Neural cell (in vitro differentiated cells): ENCODE data around the gene ATP13A3. TPM values are rescaled to one million over a fixed set of nuclear protein-coding genes. Genes with fewer than 3 reads are reported as not detected.

Experiments used
- H2AFZ ChIP-seq: fragments of 200-600, 300-800 bp; sonication (generic), shearing (Covaris generic); 2 replicates; pipeline ENCODE4 v1.6.0; 2014; ENCODE audit warnings: low read depth, mild to moderate bottlenecking, antibody characterized with exemption, low read length, moderate library complexity
- H3F3A ChIP-seq: fragments of 200-600 bp; shearing (Covaris generic); 2 replicates; pipeline ENCODE4 v1.6.1; 2016; ENCODE audit warnings: mild to moderate bottlenecking, moderate library complexity, mixed read lengths, antibody characterized with exemption, low read length; ENCODE audit not compliant: insufficient read depth, poor library complexity, severe bottlenecking
- H3K27ac ChIP-seq: fragments of 200-600, 300-800 bp; sonication (generic), shearing (Covaris generic); 2 replicates; pipeline ENCODE4 v1.5.1; 2014; ENCODE audit warnings: mild to moderate bottlenecking, low read length, moderate library complexity
- H3K27me3 ChIP-seq: fragments of 300-800, 200-600 bp; sonication (generic), shearing (Covaris generic); 2 replicates; pipeline ENCODE4 v1.6.0; 2014; ENCODE audit warnings: mild to moderate bottlenecking, low read depth, low read length, moderate library complexity; ENCODE audit not compliant: insufficient read depth
- H3K36me3 ChIP-seq: fragments of 300-800, 200-600 bp; sonication (generic), shearing (Covaris generic); 2 replicates; pipeline ENCODE4 v1.5.1; 2014; ENCODE audit warnings: mild to moderate bottlenecking, antibody characterized with exemption, low read length, moderate library complexity; ENCODE audit not compliant: insufficient read depth
- H3K4me2 ChIP-seq: fragments of 300-800, 200-600 bp; sonication (generic), shearing (Covaris generic); 2 replicates; pipeline ENCODE4 v1.6.0; 2014; ENCODE audit warnings: mild to moderate bottlenecking, low read length
- H3K4me3 ChIP-seq: fragments of 300-800, 200-600 bp; sonication (generic), shearing (Covaris generic); 2 replicates; pipeline ENCODE4 v1.5.1; 2014; ENCODE audit warnings: mild to moderate bottlenecking, low read length, moderate library complexity
- H3K79me2 ChIP-seq: fragments of 200-600 bp; shearing (Covaris generic); replicated peaks from 2 replicates; pipeline ENCODE4 v1.6.0; 2014; ENCODE audit warnings: mild to moderate bottlenecking, low read length, moderate library complexity; ENCODE audit not compliant: insufficient read depth
- H3K9ac ChIP-seq: fragments of 300-800, 200-600 bp; sonication (generic), shearing (Covaris generic); 2 replicates; pipeline ENCODE4 v1.6.1; 2016; ENCODE audit warnings: mild to moderate bottlenecking, low read length, mixed read lengths
- H3K9me2 ChIP-seq: fragments of 200-600 bp; shearing (Covaris generic); 2 replicates; pipeline ENCODE4 v1.6.1; 2016; ENCODE audit warnings: mild to moderate bottlenecking, low read length, mixed read lengths; ENCODE audit not compliant: insufficient read depth
- H3K9me3 ChIP-seq: fragments of 200-600, 300-800 bp; sonication (generic), shearing (Covaris generic); 2 replicates; pipeline ENCODE4 v1.6.1; 2016; ENCODE audit warnings: mild to moderate bottlenecking, mixed run types, low read length, moderate library complexity, mixed read lengths
- H4K20me1 ChIP-seq: fragments of 200-600 bp; shearing (Covaris generic); 2 replicates; pipeline ENCODE4 v1.6.1; 2016; ENCODE audit warnings: mild to moderate bottlenecking, mixed run types; ENCODE audit not compliant: insufficient read depth
- EP300 ChIP-seq: fragments of 450-650 bp; conservative IDR thresholded peaks from 2 replicates; pipeline ENCODE4 v1.6.1; 2014; ENCODE audit warnings: antibody characterized with exemption, mild to moderate bottlenecking, moderate library complexity; ENCODE audit not compliant: poor library complexity, severe bottlenecking
- EZH2 ChIP-seq: fragments of 200-600, 300-800 bp; shearing (Covaris generic), sonication (generic); IDR thresholded peaks from 2 replicates; pipeline ENCODE4 v1.6.1; 2014; ENCODE audit warnings: antibody characterized with exemption, low read length, borderline replicate concordance, mild to moderate bottlenecking; ENCODE audit not compliant: insufficient read depth, poor library complexity, severe bottlenecking
- MXI1 ChIP-seq: fragments of 450-650 bp; conservative IDR thresholded peaks from 2 replicates; pipeline ENCODE4 v1.6.1; 2014; ENCODE audit warnings: antibody characterized with exemption, mild to moderate bottlenecking; ENCODE audit not compliant: poor library complexity, severe bottlenecking
- POLR2AphosphoS5 ChIP-seq: IDR thresholded peaks from 2 replicates; pipeline ENCODE4 v1.6.1; 2012
- RAD21 ChIP-seq: fragments of 450-650 bp; conservative IDR thresholded peaks from 2 replicates; pipeline ENCODE4 v1.6.1; 2014; ENCODE audit warnings: antibody characterized with exemption, mild to moderate bottlenecking, moderate library complexity
- SMC3 ChIP-seq: fragments of 450-650 bp; conservative IDR thresholded peaks from 2 replicates; pipeline ENCODE4 v1.6.1; 2014; ENCODE audit warnings: antibody characterized with exemption, mild to moderate bottlenecking, moderate library complexity; ENCODE audit not compliant: poor library complexity
- TAF1 ChIP-seq: IDR thresholded peaks from 2 replicates; pipeline ENCODE4 v1.6.1; 2012; ENCODE audit warnings: low read depth
- polyA plus RNA-seq: library from polyadenylated mRNA; depleted of rRNA; stranded (reverse); fragments of >200 nt; gene quantifications from 2 replicates; pipeline ENCODE4 v1.2.3, GENCODE V29; 2014
- TF ChIP-seq, protein P1 (sequence below): fragments of 450-650 bp; IDR thresholded peaks from 2 replicates; pipeline ENCODE4 v1.5.1; 2014; ENCODE audit warnings: antibody characterized with exemption, mild to moderate bottlenecking, moderate library complexity; ENCODE audit not compliant: poor library complexity, severe bottlenecking
- TF ChIP-seq, protein P2 (sequence below): IDR thresholded peaks from 2 replicates; pipeline ENCODE4 v1.6.1; 2012; ENCODE audit warnings: borderline replicate concordance

Gene ATP13A3
- polyA plus RNA-seq, 1 donor from 2014 or later, result 64.7 TPM

DNA sequence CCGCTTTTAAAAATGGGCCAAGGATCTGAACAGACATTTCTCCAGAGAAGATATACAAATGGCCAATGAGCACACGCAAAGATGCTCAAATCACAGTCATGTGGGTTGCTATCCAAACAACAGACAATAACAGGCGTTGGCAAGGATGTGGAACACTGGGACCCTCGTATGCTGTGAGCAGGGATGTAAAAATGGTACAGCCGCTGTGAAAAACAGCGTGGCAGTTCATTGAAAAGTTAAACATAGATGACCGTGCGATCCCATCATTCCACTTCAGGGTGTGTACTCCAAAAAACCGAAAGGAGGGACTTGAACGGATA is 110.6 kb downstream of the ATP13A3 start:
- H4K20me1 ChIP-seq, result no peaks in the 10 kb centered on the region
- H3K9ac ChIP-seq, result no peak overlapping the region
- H3K27me3 ChIP-seq, result no peaks in the 10 kb centered on the region
- H3K9me3 ChIP-seq, result no peaks in the 10 kb centered on the region
- H3K27ac ChIP-seq, result no peak overlapping the region
- TF ChIP-seq SMC3 (no peak), POLR2AphosphoS5 (no peak), EP300 (no peak), MXI1 (no peak), RAD21 (no peak), TAF1 (no peak), EZH2 (no peak)
- TF ChIP-seq, protein P1, sequence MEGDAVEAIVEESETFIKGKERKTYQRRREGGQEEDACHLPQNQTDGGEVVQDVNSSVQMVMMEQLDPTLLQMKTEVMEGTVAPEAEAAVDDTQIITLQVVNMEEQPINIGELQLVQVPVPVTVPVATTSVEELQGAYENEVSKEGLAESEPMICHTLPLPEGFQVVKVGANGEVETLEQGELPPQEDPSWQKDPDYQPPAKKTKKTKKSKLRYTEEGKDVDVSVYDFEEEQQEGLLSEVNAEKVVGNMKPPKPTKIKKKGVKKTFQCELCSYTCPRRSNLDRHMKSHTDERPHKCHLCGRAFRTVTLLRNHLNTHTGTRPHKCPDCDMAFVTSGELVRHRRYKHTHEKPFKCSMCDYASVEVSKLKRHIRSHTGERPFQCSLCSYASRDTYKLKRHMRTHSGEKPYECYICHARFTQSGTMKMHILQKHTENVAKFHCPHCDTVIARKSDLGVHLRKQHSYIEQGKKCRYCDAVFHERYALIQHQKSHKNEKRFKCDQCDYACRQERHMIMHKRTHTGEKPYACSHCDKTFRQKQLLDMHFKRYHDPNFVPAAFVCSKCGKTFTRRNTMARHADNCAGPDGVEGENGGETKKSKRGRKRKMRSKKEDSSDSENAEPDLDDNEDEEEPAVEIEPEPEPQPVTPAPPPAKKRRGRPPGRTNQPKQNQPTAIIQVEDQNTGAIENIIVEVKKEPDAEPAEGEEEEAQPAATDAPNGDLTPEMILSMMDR, result no peak
- TF ChIP-seq, protein P2, sequence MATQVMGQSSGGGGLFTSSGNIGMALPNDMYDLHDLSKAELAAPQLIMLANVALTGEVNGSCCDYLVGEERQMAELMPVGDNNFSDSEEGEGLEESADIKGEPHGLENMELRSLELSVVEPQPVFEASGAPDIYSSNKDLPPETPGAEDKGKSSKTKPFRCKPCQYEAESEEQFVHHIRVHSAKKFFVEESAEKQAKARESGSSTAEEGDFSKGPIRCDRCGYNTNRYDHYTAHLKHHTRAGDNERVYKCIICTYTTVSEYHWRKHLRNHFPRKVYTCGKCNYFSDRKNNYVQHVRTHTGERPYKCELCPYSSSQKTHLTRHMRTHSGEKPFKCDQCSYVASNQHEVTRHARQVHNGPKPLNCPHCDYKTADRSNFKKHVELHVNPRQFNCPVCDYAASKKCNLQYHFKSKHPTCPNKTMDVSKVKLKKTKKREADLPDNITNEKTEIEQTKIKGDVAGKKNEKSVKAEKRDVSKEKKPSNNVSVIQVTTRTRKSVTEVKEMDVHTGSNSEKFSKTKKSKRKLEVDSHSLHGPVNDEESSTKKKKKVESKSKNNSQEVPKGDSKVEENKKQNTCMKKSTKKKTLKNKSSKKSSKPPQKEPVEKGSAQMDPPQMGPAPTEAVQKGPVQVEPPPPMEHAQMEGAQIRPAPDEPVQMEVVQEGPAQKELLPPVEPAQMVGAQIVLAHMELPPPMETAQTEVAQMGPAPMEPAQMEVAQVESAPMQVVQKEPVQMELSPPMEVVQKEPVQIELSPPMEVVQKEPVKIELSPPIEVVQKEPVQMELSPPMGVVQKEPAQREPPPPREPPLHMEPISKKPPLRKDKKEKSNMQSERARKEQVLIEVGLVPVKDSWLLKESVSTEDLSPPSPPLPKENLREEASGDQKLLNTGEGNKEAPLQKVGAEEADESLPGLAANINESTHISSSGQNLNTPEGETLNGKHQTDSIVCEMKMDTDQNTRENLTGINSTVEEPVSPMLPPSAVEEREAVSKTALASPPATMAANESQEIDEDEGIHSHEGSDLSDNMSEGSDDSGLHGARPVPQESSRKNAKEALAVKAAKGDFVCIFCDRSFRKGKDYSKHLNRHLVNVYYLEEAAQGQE, result no peak
- H2AFZ ChIP-seq, result no peak overlapping the region
- H3K4me2 ChIP-seq, result no peak overlapping the region
- H3K4me3 ChIP-seq, result no peak overlapping the region
- no peaks in the 10 kb centered on the region for H3K9me2 ChIP-seq
- H3K36me3 ChIP-seq, result no peaks in the 10 kb centered on the region
- no peaks in the 10 kb centered on the region for H3F3A ChIP-seq
- no peaks in the 10 kb centered on the region for H3K79me2 ChIP-seq

DNA sequence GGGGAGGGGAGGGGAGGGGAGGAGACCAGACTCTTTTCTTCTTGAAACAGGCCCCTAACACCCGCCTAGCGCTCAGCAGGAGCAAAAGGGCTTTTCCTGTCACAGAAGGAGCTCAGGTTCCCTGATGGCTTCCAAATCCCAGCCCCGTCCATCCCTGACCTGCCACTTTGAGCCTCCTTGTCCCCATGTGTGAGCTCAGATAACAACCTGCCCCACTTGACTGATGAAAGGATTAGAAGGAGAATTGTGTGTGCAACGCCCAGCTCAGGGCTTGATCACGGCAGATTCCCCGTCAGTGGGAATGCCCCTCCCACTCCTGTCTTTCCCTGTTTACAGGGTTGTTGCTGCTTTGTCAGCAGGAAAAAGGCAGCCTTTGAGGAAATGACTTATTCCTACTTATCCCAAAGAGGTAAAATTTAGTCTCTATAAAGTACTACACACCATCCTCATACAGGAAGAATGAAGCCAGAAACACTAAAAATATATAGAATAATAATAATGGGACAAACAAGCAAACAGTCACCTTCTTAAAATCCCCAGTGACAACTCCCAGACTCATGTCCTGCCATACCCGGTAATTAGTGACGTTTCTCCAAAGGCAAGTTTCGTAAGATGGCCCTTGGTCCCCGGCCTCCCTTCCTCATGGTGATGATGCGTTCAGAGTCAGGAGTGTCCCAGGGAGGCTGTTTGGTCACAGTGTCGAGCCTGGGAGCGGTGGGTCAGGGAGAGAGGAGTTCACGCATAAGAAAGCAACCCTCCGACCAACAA is 111.1 kb downstream of the ATP13A3 start:
- peak overlapping the region; percentile 34 for H3K9ac ChIP-seq
- no peak overlapping the region for H3K27ac ChIP-seq
- H3K36me3 ChIP-seq, result no peaks in the 10 kb centered on the region
- H3K27me3 ChIP-seq, result no peaks in the 10 kb centered on the region
- no peaks in the 10 kb centered on the region for H3F3A ChIP-seq
- H3K9me3 ChIP-seq, result no peaks in the 10 kb centered on the region
- H4K20me1 ChIP-seq, result no peaks in the 10 kb centered on the region
- H3K79me2 ChIP-seq, result no peaks in the 10 kb centered on the region
- no peak for TF ChIP-seq EZH2
- TF ChIP-seq MXI1, result no peak
- TF ChIP-seq, protein P1, result no peak
- TF ChIP-seq RAD21, result no peak
- TF ChIP-seq POLR2AphosphoS5, result no peak
- TF ChIP-seq, protein P2, result no peak
- no peak for TF ChIP-seq SMC3
- no peak for TF ChIP-seq TAF1
- no peak for TF ChIP-seq EP300
- H3K4me3 ChIP-seq, result no peak overlapping the region
- no peak overlapping the region for H2AFZ ChIP-seq
- H3K9me2 ChIP-seq, result no peaks in the 10 kb centered on the region
- no peak overlapping the region for H3K4me2 ChIP-seq
